Lower leg skin (tissue), 3 donors: ENCODE measurements around the gene IFNG-AS1.

Experiments used
- CTCF ChIP-seq, 3 donors: fragments of 450-650 bp; IDR thresholded peaks; one replicate each; pipeline ENCODE4 v1.5.1; 2016; ENCODE audit warnings: antibody characterized with exemption in 3 of 3, mild to moderate bottlenecking in 3 of 3, moderate library complexity in 2 of 3
- POLR2A ChIP-seq, 2 donors: fragments of 450-650 bp; IDR thresholded peaks; one replicate each; pipeline ENCODE4 v1.6.1; 2016 to 2017; ENCODE audit warnings: antibody characterized with exemption in 2 of 2, mild to moderate bottlenecking in 1 of 2, moderate library complexity in 1 of 2

- TF ChIP-seq CTCF (IDR thresholded peaks at IDR 0.05) (no peak), POLR2A (IDR thresholded peaks at IDR 0.05) (no peak)
Observed at GRCh38 chr12:68065163-68065562, 75.9 kb downstream of the IFNG-AS1 start.
